OCI-M1 (cell line): ENCODE measurements around the gene RAD9A.
"Not testable (repeated sequence)": the region's sequence is repeated elsewhere in the genome, so short reads cannot be mapped to it uniquely, and the experiment has no call there.

ENCODE experiments used
- DNase-seq: peaks from one replicate; lab custom pipeline; 2025; lab: John Stamatoyannopoulos, UW

Gene RAD9A

GRCh38 chr11:67397536-67397935, 5.8 kb downstream of the RAD9A start:
- no peak for DNase-seq

- no peak for DNase-seq
These were observed 6.3 kb downstream of the RAD9A start for GRCh38 chr11:67397986-67398660.

GRCh38 chr11:67398661-67399563, 7.1 kb downstream of the RAD9A start:
- no peak for DNase-seq

GRCh38 chr11:67400251-67400941, 8.6 kb downstream of the RAD9A start:
- DNase-seq, result no peak

GRCh38 chr11:67400942-67401494, 9.2 kb downstream of the RAD9A start:
- DNase-seq, result no peak

- DNase-seq, result peak; percentile 89
These were observed 9.9 kb downstream of the RAD9A start, which contains the start of gene PPP1CA for GRCh38 chr11:67401495-67402191. PPP1CA (minus strand) TSS chr11:67401858; CDS start chr11:67401782, 76 bp downstream.

- DNase-seq, result not testable (repeated sequence)
These were observed 10.5 kb downstream of the RAD9A start for GRCh38 chr11:67402192-67402839.

- not testable (repeated sequence) for DNase-seq
These were observed 11.3 kb downstream of the RAD9A start for GRCh38 chr11:67403085-67403484.

GRCh38 chr11:67404515-67405195, 12.9 kb downstream of the RAD9A start:
- DNase-seq, result no peak

GRCh38 chr11:67405196-67405567, 13.4 kb downstream of the RAD9A start:
- DNase-seq, result no peak

- no peak for DNase-seq
These were observed 14.0 kb downstream of the RAD9A start for GRCh38 chr11:67405688-67406339.

- DNase-seq, result no peak
These were observed 14.7 kb downstream of the RAD9A start for GRCh38 chr11:67406420-67406968.

- no peak for DNase-seq
These were observed 15.3 kb downstream of the RAD9A start for GRCh38 chr11:67406969-67407687.

GRCh38 chr11:67407688-67408163, 15.9 kb downstream of the RAD9A start:
- no peak for DNase-seq

- DNase-seq, result no peak
These were observed 16.8 kb downstream of the RAD9A start for GRCh38 chr11:67408437-67409200.

- no peak for DNase-seq
These were observed 17.5 kb downstream of the RAD9A start for GRCh38 chr11:67409261-67409666.

- no peak for DNase-seq
These were observed 18.1 kb downstream of the RAD9A start for GRCh38 chr11:67409781-67410368.

GRCh38 chr11:67410369-67410831, 18.6 kb downstream of the RAD9A start:
- DNase-seq, result no peak
